ENCODE measurements around the gene GP5.

GRCh38 chr3:194357681-194358080 is 41.4 kb downstream of the GP5 start:
- TF ChIP-seq CTCF (IDR thresholded peaks at IDR 0.05), result no peak
- TF ChIP-seq POLR2A (IDR thresholded peaks at IDR 0.05), result no peak
- TF ChIP-seq POLR2AphosphoS5 (IDR thresholded peaks at IDR 0.05), result no peak
- no peak for TF ChIP-seq EP300 (IDR thresholded peaks at IDR 0.05; ENCODE audit: low read depth)
